HG02943 (cell line): ENCODE measurements around the gene HERC3.
"Not testable (repeated sequence)": the region's sequence is repeated elsewhere in the genome, so short reads cannot be mapped to it uniquely, and the experiment has no call there.

ENCODE experiments used
- ATAC-seq: cut with Tn5 transposase; IDR thresholded peaks from one replicate; pipeline ENCODE4 v1.9.1; 2021; ENCODE audit warnings: mild to moderate bottlenecking, low read depth, moderate library complexity; ENCODE audit not compliant: unreplicated experiment

The HERC3 gene

DNA sequence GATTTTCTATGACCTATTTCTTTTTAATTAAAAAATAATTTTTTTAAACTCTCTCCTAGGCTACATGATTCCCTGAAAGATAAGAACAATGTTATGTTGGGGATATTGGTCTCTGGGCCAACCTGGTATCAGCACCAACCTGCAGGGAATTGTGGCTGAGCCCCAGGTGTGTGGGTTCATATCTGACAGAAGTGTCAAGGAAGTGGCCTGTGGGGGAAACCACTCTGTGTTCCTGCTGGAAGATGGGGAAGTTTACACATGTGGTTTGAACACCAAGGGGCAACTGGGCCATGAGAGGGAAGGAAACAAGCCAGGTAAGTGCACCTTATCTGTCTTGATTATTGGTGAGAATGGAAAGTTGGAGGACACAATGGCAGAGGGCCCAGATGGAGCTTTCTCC is 13.5 kb downstream of the HERC3 start:
- ATAC-seq, result no peak

GRCh38 chr4:88606832-88607231 is 14.6 kb downstream of the HERC3 start:
- no peak for ATAC-seq

GRCh38 chr4:88609387-88609786 is 17.1 kb downstream of the HERC3 start:
- ATAC-seq, result no peak

GRCh38 chr4:88609794-88610193 is 17.5 kb downstream of the HERC3 start:
- not testable (repeated sequence) for ATAC-seq

DNA sequence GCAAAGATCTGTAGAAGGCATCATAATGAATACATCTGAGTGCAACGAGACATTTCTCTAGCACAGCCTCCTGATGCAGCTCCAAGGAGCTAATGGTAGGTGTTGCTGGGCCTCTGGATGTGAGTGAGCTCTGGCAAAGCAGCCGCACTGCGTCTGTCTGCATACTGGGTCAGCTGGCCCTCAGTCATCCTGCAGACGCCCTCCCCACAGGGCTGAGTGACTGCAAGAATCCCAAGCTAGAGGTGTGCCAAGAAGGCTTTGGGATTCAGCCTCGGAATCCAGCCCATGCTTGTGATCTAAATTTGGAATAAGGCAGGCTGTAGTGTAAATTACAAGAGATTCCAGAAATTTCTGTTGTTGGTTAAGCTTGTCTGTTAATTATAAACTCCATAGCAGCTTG is 18.5 kb downstream of the HERC3 start:
- ATAC-seq, result no peak

DNA sequence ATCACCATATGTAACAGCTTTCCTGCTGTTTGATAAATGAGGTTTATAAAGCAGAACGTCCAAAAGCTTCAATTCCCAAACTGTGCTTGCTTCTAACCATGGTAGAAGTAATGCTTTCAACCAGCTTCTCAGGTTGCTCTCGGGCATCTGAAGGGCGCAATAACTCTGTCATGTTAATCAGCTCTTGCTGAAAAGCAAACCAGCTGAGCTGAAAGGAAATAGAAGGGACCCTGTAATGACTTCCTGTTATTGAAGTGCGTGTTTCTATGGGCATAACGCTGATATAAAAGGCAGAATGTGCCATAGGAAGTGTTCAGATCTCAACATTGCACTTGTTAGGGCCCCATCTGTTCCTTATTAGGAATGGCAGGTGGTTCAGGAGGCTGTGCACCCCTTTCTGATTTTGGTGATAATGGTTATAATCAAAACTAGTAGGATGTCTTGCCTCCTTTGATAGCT is 21.2 kb downstream of the HERC3 start:
- ATAC-seq, result peak; percentile 57

- no peak for ATAC-seq
These were observed 21.8 kb downstream of the HERC3 start for GRCh38 chr4:88614058-88614457.

- no peak for ATAC-seq
These were observed 24.2 kb downstream of the HERC3 start for GRCh38 chr4:88616275-88617150.

DNA sequence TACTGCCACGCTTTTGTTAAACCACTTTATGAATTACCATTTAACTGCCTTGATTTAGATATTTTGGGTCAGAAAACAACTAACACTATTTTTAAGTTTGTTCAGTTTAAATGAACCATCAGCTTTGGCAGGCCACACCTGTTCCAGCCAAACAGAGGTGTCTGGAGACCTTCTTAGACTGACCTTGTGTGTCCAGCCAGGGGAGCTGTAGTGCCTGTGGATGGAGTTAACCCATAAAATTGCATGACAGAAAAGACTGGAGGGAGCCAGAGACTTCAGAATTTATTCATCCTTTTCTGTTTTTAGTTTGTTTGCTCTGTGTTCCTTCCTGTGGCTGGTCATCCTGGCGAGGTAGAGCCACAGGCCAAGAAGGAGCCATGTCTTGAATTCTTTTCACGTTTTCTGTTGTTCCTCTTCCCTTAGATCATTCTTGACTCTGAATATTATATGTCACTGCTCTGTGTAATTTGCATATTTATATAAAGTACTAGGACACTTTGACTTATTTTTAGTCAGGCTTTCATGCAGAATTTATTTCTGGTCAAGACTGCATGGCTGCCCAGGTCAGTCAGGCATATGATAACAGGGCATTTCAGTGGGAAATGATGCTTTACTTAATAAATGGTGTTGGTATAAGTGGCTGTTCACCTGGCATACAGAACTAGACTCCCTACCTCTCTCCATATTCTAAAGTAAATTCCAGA is 26.7 kb downstream of the HERC3 start:
- ATAC-seq, result no peak

- no peak for ATAC-seq
These were observed 27.7 kb downstream of the HERC3 start for GRCh38 chr4:88619971-88620370.

DNA sequence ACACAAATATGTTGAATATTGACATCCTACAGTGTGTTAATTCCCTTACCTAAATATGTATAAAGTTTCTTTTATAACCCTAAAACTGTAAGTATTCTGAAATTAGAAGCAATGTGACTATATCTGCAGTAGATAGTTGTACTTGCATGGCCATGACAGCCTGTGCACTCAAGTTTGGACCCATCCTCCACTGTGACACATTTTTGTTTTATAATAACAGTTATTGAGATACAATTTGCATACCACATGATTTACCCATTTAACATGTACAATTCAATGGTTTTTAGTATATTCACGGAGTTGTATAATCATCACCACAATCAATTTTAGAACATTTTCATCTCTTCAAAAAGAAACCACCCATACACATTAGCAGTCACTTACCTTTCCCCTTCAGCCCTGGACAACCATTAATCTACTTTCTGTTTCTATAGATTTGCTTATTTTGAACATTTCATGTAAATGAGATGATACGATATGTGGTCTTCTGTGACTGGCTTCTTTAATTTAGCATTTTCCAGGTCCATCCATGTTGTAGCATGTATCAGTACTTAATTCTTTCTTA is 29.6 kb downstream of the HERC3 start:
- ATAC-seq, result no peak

- ATAC-seq, result no peak
These were observed 30.8 kb downstream of the HERC3 start for GRCh38 chr4:88623097-88623496.

GRCh38 chr4:88628746-88629145 is 36.5 kb downstream of the HERC3 start:
- ATAC-seq, result no peak

GRCh38 chr4:88629826-88630225 is 37.5 kb downstream of the HERC3 start:
- no peak for ATAC-seq

DNA sequence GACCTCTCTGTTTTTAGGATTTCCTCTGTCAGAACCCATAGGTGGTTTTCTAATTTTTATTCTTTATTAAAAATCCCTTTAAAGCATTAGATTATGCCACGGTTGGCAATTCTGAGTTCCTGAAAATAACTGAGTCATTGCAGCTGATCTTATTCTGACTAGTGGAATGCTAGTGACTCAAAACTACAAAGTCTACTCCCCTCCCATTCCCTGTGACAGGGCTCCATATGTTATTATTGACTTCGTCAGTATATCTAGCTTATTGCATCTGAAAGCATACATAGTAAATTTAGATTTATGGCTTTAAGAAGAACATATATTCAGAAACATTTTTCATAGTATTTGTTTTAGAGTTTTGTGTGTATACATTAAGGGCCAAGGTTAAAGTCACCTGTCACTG is 38.5 kb downstream of the HERC3 start:
- ATAC-seq, result no peak

DNA sequence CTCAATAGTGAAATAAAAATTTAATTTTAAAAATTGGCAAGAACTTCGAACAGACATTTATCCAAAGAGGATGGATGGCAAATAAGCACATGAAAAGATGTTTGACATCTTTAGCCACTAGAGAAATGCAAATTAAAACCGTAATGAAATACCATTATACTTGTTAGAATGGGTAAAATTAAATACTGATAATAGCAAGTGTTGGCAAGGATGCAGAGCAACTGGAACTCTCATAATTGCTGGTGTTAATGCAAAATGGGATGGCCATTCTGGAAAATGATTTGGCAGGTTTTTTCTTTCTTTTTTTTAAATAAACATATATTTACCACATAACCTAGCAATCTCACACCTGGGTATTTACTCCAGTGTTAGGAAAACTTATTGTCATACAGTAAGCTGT is 51.7 kb downstream of the HERC3 start:
- no peak for ATAC-seq

GRCh38 chr4:88645994-88646393 is 53.7 kb downstream of the HERC3 start:
- ATAC-seq, result no peak

DNA sequence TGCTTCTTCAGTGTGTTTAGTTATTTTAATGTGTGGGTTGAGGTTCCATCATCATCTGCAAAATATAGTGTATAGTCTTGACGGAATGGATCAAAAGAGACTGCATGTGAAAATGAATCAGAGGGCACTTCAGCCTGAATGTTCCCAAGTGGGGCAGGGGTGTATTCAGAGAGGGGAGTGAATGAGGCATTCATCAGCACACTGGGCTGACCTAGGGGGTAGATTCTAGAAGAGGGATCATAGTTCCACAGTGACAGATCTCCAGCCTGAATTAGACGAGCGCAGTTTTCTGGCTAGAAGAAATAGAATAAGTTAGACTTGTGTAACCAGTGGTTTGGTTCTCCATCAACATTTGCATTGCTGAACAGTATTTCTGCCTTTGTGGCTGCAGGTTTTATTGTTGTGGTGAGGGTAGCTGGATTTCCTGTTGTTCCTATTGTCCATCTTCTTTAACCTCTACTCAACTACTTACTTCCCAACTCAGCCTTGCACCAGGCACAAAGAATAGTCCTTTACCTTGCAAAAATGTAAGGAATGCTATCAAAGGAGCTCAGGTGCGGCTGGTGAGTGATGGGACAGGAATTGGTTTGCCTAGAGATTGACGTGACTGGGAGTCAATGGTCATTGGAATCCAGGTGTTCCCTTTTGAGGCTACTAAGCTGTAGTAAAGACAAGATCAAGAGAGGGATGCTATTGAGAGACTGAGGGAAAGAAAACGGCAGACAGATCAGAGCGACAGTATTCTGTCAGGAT is 54.4 kb downstream of the HERC3 start:
- no peak for ATAC-seq

DNA sequence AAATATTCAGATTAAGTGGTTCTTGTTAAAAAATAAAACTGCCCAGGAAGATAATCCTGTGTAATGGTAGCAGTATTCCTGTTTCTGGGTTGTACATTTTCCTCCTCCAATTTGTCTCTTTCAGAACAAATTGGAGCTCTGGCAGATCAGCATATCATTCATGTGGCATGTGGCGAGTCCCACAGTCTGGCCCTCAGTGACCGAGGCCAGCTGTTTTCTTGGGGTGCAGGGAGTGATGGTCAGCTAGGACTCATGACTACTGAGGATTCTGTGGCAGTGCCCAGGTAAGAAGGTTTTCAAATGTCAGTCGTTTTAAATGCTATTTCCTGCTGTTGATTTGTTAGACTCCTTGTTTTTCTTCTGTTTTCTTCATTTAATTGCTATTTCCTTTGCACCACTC is 57.4 kb downstream of the HERC3 start:
- ATAC-seq, result no peak

GRCh38 chr4:88653371-88653946 is 61.2 kb downstream of the HERC3 start:
- ATAC-seq, result no peak
